ENCODE data around the gene LARGE1.

DNA sequence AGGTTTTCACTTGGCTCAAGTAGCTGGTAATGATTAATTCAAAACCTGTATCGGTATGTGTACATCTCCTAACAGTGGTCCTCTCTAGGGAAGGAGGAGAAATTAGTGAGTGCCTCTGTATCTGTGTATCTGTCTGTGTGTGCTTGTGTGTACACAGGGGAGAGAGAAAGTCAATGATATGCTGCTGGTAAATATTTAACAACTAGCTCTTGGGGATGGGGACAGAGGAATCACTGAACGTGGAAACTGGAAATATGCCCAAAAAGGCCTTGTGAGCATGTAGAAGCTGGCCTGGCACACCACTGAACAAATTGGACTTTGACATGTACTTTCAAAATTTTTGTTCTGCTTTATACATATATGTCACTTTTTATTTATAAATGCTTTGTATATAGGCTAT lies 648.1 kb downstream of the LARGE1 start:
- TF ChIP-seq EP300 (IDR thresholded peaks at IDR 0.05) (no peak), CTCF (IDR thresholded peaks at IDR 0.05) (no peak), POLR2A (IDR thresholded peaks at IDR 0.05) (no peak)

Data from tibial nerve (tissue), 4 donors.